ENCODE results near the gene EIF4A2.
"Not testable (repeated sequence)": the region's sequence is repeated elsewhere in the genome, so short reads cannot be mapped to it uniquely, and the experiment has no call there.

Gene EIF4A2

DNA sequence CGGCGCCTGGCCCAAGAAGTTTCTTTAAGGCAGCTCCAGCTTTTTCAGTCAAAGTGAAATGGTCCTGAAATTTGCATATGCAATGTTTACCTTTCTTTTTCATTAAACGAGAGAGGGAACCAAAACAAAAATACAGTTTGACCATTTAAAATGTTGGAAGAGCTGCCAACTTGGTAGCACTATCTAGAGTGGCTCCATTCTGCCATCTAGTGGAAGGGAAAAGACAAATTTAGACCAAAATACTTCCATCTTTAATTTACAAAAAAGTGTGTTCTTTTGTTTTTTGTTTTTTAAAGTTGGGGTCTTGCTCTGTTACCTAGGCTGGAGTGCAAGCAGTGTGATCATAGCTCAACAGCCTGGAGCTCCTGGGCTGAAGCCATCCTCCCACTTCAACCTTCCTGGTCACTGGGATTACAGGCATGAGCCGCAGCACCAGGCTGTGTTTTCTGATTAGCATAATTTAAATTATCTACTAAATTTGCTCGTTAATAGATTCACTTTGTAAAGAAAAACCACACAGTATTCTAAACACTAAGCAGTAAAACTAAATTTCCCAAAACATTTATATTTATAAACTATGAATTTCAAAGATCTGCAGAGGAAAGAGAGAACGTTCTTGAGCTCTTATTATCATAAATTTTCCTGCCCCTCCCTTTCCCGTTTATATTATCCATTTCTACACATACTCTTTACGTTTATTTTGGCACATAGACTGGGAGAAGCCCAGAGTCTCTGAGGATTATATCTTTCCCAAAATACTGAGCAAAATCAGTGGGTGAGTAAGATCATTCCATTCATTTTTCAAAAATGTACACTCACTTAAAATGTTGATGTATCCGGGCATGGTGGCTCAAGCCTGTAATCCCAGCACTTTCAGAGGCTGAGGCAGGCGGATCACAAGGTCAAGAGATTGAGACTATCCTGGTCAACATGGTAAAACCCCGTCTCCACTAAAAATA, 38.3 kb downstream of the EIF4A2 start:
- H3K27ac Mint-ChIP-seq, result no peak overlapping the region

DNA sequence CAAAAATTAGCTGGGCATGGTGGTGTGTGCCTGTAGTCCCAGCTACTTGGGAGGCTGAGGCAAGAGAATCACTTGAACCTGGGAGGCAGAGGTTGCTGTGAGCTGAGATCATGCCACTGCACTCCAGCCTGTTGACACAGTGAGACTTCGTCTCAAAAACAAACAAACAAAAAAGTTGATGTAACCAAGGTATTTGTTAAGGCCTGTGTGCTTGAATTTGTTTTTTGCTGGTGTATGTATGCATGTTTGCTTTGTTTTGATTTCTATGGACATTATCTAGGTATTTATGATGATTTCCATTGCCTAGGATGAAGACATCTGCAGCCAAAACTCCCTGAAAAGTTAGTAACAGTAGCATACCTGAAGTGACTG, 39.0 kb downstream of the EIF4A2 start:
- not testable (repeated sequence) for H3K9me3 Mint-ChIP-seq; DNase-seq; H3K27ac Mint-ChIP-seq; H3K4me3 Mint-ChIP-seq; H3K36me3 Mint-ChIP-seq (ENCODE audit: low read depth)
- H3K4me1 Mint-ChIP-seq, result peaks cover 31% of the 10 kb centered on the region
- H3K27me3 Mint-ChIP-seq (ENCODE audit: low read depth, poor library complexity), result peaks cover 27% of the 10 kb centered on the region

More for the DNA sequence above, 38.3 kb downstream of the EIF4A2 start:
- no peaks in the 10 kb centered on the region for H3K9me3 Mint-ChIP-seq
- TF ChIP-seq, protein P1, sequence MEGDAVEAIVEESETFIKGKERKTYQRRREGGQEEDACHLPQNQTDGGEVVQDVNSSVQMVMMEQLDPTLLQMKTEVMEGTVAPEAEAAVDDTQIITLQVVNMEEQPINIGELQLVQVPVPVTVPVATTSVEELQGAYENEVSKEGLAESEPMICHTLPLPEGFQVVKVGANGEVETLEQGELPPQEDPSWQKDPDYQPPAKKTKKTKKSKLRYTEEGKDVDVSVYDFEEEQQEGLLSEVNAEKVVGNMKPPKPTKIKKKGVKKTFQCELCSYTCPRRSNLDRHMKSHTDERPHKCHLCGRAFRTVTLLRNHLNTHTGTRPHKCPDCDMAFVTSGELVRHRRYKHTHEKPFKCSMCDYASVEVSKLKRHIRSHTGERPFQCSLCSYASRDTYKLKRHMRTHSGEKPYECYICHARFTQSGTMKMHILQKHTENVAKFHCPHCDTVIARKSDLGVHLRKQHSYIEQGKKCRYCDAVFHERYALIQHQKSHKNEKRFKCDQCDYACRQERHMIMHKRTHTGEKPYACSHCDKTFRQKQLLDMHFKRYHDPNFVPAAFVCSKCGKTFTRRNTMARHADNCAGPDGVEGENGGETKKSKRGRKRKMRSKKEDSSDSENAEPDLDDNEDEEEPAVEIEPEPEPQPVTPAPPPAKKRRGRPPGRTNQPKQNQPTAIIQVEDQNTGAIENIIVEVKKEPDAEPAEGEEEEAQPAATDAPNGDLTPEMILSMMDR (IDR thresholded peaks at IDR 0.05), result peak; percentile 54
- peaks cover 26% of the 10 kb centered on the region for H3K27me3 Mint-ChIP-seq (ENCODE audit: low read depth, poor library complexity)
- no peak overlapping the region for H3K4me3 Mint-ChIP-seq
- no peaks in the 10 kb centered on the region for H3K36me3 Mint-ChIP-seq (ENCODE audit: low read depth)
- peaks cover 30% of the 10 kb centered on the region for H3K4me1 Mint-ChIP-seq
- no peak for DNase-seq

DNA sequence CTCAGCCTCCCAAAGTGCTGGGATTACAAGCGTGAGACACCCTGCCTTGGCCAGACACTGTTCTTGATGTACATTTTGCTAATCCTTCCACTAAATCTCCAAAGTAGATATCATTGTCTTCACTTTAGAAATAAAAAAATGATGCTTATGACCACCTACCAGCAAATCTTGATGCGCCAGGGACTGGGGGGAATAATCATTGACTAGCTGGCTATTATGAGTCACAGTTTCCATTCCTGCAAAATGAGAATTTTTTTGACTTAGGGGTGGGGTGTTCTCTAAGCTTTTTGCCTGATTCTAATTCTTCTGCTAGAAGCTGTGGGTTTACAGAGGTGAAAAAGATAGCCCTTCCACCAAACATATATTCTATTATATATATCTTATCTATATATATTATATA, 40.0 kb downstream of the EIF4A2 start:
- no peak overlapping the region for H3K27ac Mint-ChIP-seq

DNA sequence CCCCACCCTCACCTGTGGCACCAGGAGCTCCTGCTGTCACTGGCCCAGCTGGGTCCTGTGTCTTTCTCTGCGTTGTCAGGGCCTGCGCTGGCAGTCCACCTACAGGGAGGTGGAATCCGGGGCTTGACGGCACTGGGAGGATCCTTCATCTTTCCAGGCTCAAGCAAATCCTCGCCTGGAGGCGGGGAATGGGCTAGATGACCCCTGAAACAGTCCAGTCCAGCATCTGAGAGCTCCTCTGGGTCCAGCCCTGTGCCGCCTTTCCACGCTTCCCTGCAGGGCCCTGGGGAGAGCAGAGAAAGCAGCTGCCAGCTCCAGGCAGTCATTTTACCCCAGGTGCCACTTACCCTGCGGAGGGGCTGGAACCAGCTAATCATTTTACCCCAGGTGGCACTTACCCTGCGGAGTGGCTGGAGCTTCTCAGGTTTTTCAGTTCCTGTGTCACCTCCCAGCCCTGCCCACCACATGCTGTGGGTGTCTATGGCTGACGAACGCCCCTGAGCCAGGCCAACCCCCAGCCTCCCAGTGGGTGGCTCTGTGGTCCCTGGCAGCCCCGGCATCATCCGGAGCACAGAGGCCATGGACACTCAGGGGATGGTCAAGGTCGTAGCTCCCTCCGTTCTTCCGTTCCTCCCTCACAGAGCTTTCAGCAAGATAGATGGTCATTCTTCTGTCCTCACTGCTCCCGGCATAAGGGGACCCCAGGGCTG, 41.2 kb downstream of the EIF4A2 start:
- Mint-ChIP-seq H3K4me3 (peak overlapping the region; percentile 81), H3K27me3 (ENCODE audit: low read depth, poor library complexity) (peaks cover 49% of the 10 kb centered on the region), H3K27ac (no peak overlapping the region), H3K9me3 (no peaks in the 10 kb centered on the region), H3K4me1 (peaks cover 31% of the 10 kb centered on the region), H3K36me3 (ENCODE audit: low read depth) (no peaks in the 10 kb centered on the region)
- peak; percentile 18 for DNase-seq
- TF ChIP-seq, protein P1 (IDR thresholded peaks at IDR 0.05), result no peak

More for the DNA sequence above, 40.0 kb downstream of the EIF4A2 start:
- Mint-ChIP-seq H3K27me3 (ENCODE audit: low read depth, poor library complexity) (peaks cover 37% of the 10 kb centered on the region), H3K4me1 (peaks cover 31% of the 10 kb centered on the region), H3K9me3 (no peaks in the 10 kb centered on the region), H3K36me3 (ENCODE audit: low read depth) (no peaks in the 10 kb centered on the region), H3K4me3 (no peak overlapping the region)
- no peak for DNase-seq
- TF ChIP-seq, protein P1 (IDR thresholded peaks at IDR 0.05), result no peak

DNA sequence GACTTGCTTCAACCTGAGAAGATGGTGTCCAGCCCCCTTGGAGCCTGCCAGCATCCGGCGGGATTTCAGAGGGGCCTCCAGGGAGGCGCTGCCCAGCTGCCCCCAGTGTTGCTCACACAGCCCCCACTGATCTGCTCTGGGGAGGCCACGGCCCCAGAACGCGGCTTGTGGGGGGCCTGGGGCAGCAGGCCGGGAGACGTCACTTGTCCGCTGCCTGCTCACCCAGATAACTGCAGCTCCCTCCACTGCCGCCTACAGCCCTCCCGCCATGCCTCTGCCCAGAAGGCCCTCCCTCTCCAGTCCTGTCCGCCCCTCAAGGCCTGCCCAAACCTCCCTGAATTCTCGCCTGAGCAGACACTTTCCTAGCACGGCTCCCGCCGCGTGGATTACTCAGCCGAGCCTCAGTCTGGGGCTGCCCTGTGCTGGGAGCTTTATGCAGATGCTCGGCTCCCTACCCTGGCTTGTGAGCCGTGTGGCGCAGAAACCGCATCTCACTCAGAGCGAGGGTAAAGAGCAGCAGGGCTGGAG, 42.0 kb downstream of the EIF4A2 start:
- peak; percentile 65 for DNase-seq
- Mint-ChIP-seq H3K36me3 (ENCODE audit: low read depth) (no peaks in the 10 kb centered on the region), H3K4me3 (peak overlapping the region; percentile 81), H3K9me3 (no peaks in the 10 kb centered on the region), H3K27ac (no peak overlapping the region), H3K4me1 (peaks cover 31% of the 10 kb centered on the region), H3K27me3 (ENCODE audit: low read depth, poor library complexity) (peaks cover 57% of the 10 kb centered on the region)
- TF ChIP-seq, protein P1 (IDR thresholded peaks at IDR 0.05), result no peak

DNA sequence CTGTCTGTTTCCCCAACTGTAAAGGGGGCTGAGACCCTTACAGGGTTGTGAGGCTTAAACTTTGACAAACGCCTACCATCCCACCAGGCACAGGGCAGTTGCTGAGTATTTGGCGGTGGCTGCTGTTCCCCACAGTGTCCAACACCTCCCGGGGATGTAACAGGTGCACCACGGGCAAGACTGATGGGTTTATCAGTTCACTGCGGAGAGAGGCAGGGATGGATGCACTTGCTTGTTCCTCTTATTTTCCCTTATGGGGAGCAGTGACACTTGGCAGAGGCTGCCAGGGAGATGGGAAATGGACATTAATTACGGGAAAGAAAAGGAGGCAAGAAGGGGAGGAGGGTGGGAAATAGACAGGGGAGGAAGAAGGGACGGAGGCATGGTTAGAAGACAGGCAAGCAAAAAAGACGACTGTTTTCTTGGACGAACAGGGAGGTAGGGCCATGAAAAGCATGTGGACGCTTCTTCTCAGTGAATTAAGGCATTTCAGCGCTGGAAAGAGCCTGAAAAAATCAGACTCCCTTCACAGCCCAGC, 42.6 kb downstream of the EIF4A2 start:
- TF ChIP-seq, protein P1 (IDR thresholded peaks at IDR 0.05), result no peak
- H3K36me3 Mint-ChIP-seq (ENCODE audit: low read depth), result no peaks in the 10 kb centered on the region
- peak overlapping the region; percentile 81 for H3K4me3 Mint-ChIP-seq
- H3K27ac Mint-ChIP-seq, result no peak overlapping the region
- no peaks in the 10 kb centered on the region for H3K9me3 Mint-ChIP-seq
- DNase-seq, result no peak
- H3K4me1 Mint-ChIP-seq, result peaks cover 31% of the 10 kb centered on the region
- peaks cover 62% of the 10 kb centered on the region for H3K27me3 Mint-ChIP-seq (ENCODE audit: low read depth, poor library complexity)
